Left ventricle myocardium superior (tissue), 1 donor: ENCODE results near the gene CCDC74B. TPM values are rescaled to one million over a fixed set of nuclear protein-coding genes. Genes with fewer than 3 reads are reported as not detected.
"Not testable (repeated sequence)": the region's sequence is repeated elsewhere in the genome, so short reads cannot be mapped to it uniquely, and the experiment has no call there.

Source experiments
- ATAC-seq: fragments of 200-7000 bp; cut with Tn5 transposase; one replicate; pipeline ENCODE4 v1.9.1; 2020; ENCODE audit warnings: mild to moderate bottlenecking, moderate library complexity
- DNase-seq: peaks from one replicate; pipeline ENCODE4 v3.0.0-alpha.2; 2020
- intact Hi-C: fragments of 100-400 bp; cut with micrococcal nuclease; formaldehyde crosslinking; loops from one replicate; pipeline ENCODE4 v1.11.0; 2022
- total RNA-seq: library from RNA; stranded (reverse); fragmentation: NEBNext Ultra II Directional; extraction: Animal tissue kit (Norgen Biotek cat#: 25700); gene quantifications from one replicate; pipeline ENCODE4 v1.2.1, GENCODE V29; 2021
- donor health status: DM: no; HTN: yes; CAD: no; lungs with severe emphysema.

CCDC74B gene
- total RNA-seq, 1 donor from 2014 or later = 0.64 TPM

DNA sequence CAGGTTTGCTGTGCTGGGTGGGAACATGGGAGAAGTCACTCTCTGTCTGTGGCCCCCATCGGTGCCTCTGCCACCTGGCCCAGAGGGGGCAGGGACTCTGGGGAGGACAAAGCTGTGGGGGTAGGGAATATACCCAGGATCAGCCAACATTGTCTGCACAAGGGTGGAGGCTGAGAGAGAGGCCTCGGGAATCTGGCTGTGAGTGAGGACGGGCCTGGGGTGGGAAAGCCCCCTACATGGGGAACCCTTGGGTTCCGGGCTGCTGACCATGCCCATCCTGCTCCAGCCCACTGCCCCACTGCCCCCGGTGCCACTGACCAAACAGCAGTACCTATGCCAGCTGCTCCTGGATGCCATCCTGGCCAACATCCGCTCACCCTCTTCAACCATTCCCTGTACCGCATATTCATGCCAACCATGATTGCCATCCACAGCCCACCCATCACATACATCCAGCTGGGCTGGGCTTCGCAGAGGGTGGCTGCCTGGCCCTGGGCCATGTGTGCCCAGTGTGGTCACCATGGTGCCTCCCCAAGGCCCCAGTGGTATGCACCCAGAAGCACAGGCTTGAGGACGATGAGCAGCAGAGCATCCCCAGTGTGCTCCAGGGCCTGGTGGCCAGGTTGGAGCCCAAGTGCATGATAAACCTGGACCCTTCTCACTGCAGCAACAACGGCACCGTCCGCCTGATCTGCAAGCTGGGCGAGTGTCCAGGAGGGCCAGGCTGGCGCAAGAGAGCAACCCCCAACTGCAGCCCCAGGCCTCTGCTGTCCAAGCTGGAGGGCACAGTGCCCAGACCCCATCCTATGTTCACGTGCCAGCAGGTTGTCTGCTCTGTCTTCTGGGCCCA lies 9.0 kb downstream of the CCDC74B start:
- no peak for ATAC-seq
- intact Hi-C loops = no loop called here
- DNase-seq = no peak

DNA sequence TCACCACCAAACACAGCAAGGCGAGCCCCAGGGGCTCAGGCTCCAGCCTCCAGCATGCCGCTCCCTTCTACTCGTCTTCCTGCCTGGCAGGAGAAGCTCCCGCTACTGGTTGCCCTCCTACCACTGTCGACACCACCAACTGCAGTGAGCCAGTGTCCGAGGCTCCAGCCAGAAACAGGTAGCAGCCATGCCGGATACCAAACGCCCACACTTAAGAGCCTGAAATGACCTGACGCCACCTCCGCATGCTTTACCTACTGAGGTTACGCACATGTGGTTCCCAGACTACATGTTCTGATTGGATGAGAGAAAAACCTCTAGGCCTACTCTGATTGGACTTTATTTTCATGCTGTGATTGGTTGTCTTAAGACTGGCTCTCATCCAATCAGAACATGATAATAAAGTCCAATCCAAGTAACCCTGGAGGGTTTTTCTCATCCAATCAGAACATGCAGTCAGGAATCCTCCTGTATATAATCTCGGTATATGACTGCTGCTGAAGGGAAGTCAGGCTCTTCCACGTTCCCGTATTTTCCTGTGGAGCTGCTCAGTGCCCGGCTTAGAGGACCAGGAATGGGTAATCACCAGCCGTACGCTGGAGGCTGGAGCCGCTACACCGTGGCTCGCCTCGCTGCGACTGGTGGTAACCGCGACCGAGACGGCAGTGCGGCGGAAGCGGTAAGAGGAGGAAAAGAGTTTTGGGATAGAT lies 15.6 kb downstream of the CCDC74B start, which contains the start of gene POTEF:
Gene POTEF, minus strand, starts transcription at position 103 of the 710 bp plus-strand sequence. CDS start 8,707 bp downstream, outside the sequence.
- ATAC-seq, intact Hi-C loops, DNase-seq: not testable (repeated sequence)

DNA sequence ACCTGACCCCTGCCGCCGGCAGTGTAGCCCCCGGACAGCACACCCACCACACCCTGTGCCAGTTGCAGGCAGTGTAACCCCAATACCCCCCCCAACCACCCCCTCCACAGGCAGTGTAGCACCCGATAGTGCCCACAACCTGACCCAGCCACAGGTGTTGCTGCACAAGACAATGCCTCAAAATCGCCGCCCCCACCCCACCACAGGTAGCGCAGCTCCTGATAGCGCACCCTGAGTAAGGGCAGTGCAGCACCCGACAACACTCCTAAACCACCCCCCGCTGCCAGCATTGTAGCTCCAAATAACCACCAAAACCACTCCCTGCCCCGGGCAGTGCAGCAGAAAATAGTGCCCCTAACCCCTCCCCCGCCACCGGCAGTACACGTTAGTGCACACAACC lies 16.4 kb downstream of the CCDC74B start:
- ATAC-seq, intact Hi-C loops: not testable (repeated sequence)

DNA sequence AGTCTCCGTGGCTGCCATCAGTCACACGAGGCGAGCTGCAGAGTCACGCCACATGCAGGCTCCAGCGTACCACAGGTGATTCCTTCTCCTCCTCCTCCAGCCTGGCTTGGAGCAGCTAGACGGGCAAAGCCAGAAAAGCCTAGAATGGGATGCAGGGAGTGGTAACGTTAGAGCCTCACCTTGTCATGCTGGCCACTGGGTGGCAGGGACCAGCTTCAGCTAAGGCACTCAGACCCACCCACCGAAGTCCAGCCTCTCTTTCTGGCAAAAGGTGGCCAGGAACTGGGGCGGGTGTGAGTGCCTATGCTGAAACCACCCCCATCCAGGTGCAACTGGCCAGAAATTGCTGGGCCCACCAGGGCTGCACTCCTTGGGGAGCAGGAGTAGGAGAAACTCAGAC lies 17.2 kb downstream of the CCDC74B start:
- intact Hi-C loops, ATAC-seq, DNase-seq: not testable (repeated sequence)

More for the DNA sequence above, 16.4 kb downstream of the CCDC74B start:
- DNase-seq = not testable (repeated sequence)

DNA sequence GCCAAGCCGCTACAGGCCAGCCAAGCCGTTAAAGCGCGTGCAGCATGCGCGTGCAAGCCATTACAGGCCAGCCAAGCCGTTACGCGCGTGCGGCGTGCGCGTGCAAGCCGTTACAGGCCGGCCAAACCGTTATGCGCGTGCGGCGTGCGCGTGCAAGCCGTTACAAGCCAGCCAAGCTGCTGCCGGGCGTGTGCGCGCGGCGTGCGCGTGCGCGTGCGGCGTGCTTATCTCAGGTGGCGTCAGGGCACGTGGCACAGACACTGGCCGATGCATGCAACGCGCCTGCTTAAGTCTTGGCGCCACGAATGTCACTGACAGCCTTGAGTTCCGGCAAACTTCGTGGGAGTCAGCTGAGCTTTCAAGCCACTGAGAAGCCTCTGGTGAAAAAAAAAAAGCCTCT lies 24.0 kb downstream of the CCDC74B start:
- DNase-seq, intact Hi-C loops, ATAC-seq: not testable (repeated sequence)

DNA sequence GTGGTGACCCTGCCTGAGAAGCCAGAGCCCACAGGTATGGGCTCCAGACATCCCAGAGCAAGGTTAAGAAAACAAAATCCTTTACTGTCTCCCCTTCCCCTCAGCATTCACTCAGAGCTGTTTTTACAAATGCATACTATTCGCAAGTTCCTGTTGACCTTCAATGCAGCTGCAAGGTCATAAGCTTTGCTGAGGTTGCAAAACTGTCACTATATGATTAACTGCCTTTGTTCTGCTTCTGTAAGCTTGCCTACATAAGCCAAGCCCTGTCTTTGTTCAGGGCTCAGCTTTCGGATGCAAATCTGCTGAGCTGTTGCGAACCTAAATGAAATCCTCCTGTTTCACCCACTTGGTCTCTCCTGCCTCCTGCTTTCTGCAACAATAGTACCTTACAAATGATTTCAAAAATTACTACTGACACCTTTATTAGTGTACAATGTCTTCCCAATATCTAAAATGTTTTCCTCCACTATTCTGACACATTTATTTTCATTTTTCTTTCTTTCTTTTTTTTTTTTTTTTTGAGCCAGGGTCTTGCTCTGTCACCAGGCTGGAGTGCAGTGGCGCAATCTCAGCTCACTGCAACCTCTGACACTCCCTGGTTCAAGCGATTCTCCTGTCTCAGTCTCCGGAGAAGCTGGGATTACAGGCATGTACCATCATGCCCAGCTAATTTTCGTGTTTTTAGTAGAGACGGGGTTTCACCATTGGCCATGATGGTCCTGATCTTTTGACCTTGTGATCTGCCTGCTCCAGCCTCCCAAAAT lies 42.1 kb downstream of the CCDC74B start:
- ATAC-seq, DNase-seq, intact Hi-C loops: not testable (repeated sequence)

Other genes with a start within 250 kb of the CCDC74B start
- 0.25 TPM for gene RAB6C, start 165.4 kb downstream of the CCDC74B start, total RNA-seq
- gene POTEF, start 15.9 kb downstream of the CCDC74B start, total RNA-seq = not detected
- gene SMPD4, start 36.5 kb upstream of the CCDC74B start, total RNA-seq = 31.6 TPM
- gene MZT2B, start 37.1 kb upstream of the CCDC74B start, total RNA-seq = 510 TPM
- gene TUBA3E, start 53.3 kb upstream of the CCDC74B start, total RNA-seq = 60.2 TPM
- 59.8 TPM for gene IMP4, start 197.8 kb upstream of the CCDC74B start, total RNA-seq
- gene PTPN18, start 210.9 kb upstream of the CCDC74B start, total RNA-seq = 12.5 TPM